Stimulated activated naive CD8-positive, alpha-beta T cell treated with anti-CD3 and anti-CD28 coated beads, Interleukin-15, Interleukin-2, amounts not matched to agents 100 U/mL and 50 U/mL, for 24 hours (primary cell): Measurements from ENCODE around the gene NKAIN2.
"Not testable (repeated sequence)": the region's sequence is repeated elsewhere in the genome, so short reads cannot be mapped to it uniquely, and the experiment has no call there.

Source experiments
- ATAC-seq: fragments of 150-1000 bp; cut with Tn5 transposase; one replicate; pipeline ENCODE4 v1.10.0; 2021
- DNase-seq: peaks from one replicate; pipeline ENCODE4 v3.0.0; 2021

Gene NKAIN2

GRCh38 chr6:124496334-124496733 lies 692.7 kb downstream of the NKAIN2 start:
- no peak for DNase-seq
- no peak for ATAC-seq

- DNase-seq (no peak), ATAC-seq (no peak)
These were observed 708.8 kb downstream of the NKAIN2 start for GRCh38 chr6:124512431-124512830.

- ATAC-seq (no peak), DNase-seq (no peak)
These were observed 713.7 kb downstream of the NKAIN2 start for GRCh38 chr6:124517339-124517738.

- no peak for ATAC-seq
- DNase-seq = no peak
These were observed 716.8 kb downstream of the NKAIN2 start for GRCh38 chr6:124520514-124520913.

- DNase-seq (no peak), ATAC-seq (no peak)
These were observed 718.7 kb downstream of the NKAIN2 start for GRCh38 chr6:124522335-124522734.

- DNase-seq (no peak), ATAC-seq (no peak)
These were observed 721.0 kb downstream of the NKAIN2 start for GRCh38 chr6:124524491-124525200.

- DNase-seq (no peak), ATAC-seq (no peak)
These were observed 727.3 kb downstream of the NKAIN2 start for GRCh38 chr6:124530926-124531325.

GRCh38 chr6:124535299-124535698 lies 731.6 kb downstream of the NKAIN2 start:
- DNase-seq = no peak
- no peak for ATAC-seq

- no peak for ATAC-seq
- no peak for DNase-seq
These were observed 732.1 kb downstream of the NKAIN2 start for GRCh38 chr6:124535746-124536145.

GRCh38 chr6:124536157-124536841 lies 732.6 kb downstream of the NKAIN2 start:
- ATAC-seq (no peak), DNase-seq (no peak)

GRCh38 chr6:124536842-124537191 lies 733.2 kb downstream of the NKAIN2 start:
- ATAC-seq (no peak), DNase-seq (no peak)

GRCh38 chr6:124539096-124539495 lies 735.4 kb downstream of the NKAIN2 start:
- ATAC-seq (no peak), DNase-seq (no peak)

- DNase-seq = no peak
- no peak for ATAC-seq
These were observed 737.9 kb downstream of the NKAIN2 start for GRCh38 chr6:124541573-124541972.

- DNase-seq (no peak), ATAC-seq (no peak)
These were observed 742.9 kb downstream of the NKAIN2 start for GRCh38 chr6:124546601-124547000.

GRCh38 chr6:124551711-124552233 lies 748.1 kb downstream of the NKAIN2 start:
- no peak for DNase-seq
- ATAC-seq = no peak

GRCh38 chr6:124557873-124558272 lies 754.2 kb downstream of the NKAIN2 start:
- ATAC-seq (no peak), DNase-seq (no peak)

- not testable (repeated sequence) for DNase-seq, ATAC-seq
These were observed 756.4 kb downstream of the NKAIN2 start for GRCh38 chr6:124560078-124560477.

GRCh38 chr6:124560873-124561567 lies 757.4 kb downstream of the NKAIN2 start:
- DNase-seq (no peak), ATAC-seq (no peak)

- ATAC-seq = no peak
- DNase-seq = no peak
These were observed 758.0 kb downstream of the NKAIN2 start for GRCh38 chr6:124561635-124562130.

- not testable (repeated sequence) for ATAC-seq, DNase-seq
These were observed 760.5 kb downstream of the NKAIN2 start for GRCh38 chr6:124564125-124564524.

- ATAC-seq (no peak), DNase-seq (no peak)
These were observed 763.7 kb downstream of the NKAIN2 start for GRCh38 chr6:124567401-124567800.

- no peak for DNase-seq
- no peak for ATAC-seq
These were observed 770.3 kb downstream of the NKAIN2 start for GRCh38 chr6:124573953-124574352.

GRCh38 chr6:124577734-124578281 lies 774.1 kb downstream of the NKAIN2 start:
- DNase-seq (no peak), ATAC-seq (no peak)
